BLaER1 treated with 17β-estradiol and CSF1 and Interleukin-3, amounts not matched to agents 10 nM and 100 nM (cell line): ENCODE measurements around the gene KCTD21.
"Not testable (repeated sequence)": the region's sequence is repeated elsewhere in the genome, so short reads cannot be mapped to it uniquely, and the experiment has no call there.

Experiments
- H3K27ac ChIP-seq, 11 experiments: shearing (Covaris generic); formaldehyde crosslinking; 2 replicates each; pipeline ENCODE4 v1.8.1; 2022
- H3K27me3 ChIP-seq, 11 experiments: shearing (Covaris generic); formaldehyde crosslinking; 2 replicates each; pipeline ENCODE4 v1.8.1; 2022
- H3K36me3 ChIP-seq, 11 experiments: shearing (Covaris generic); formaldehyde crosslinking; 2 replicates each; pipeline ENCODE4 v1.8.1; 2022
- H3K4me1 ChIP-seq, 10 experiments: shearing (Covaris generic); formaldehyde crosslinking; 2 replicates each; pipeline ENCODE4 v1.8.1; 2022
- H3K4me2 ChIP-seq, 11 experiments: shearing (Covaris generic); formaldehyde crosslinking; 2 replicates each; pipeline ENCODE4 v1.8.1; 2022
- H3K4me3 ChIP-seq, 10 experiments: shearing (Covaris generic); formaldehyde crosslinking; 2 replicates each; pipeline ENCODE4 v1.8.1; 2022
- H3K9ac ChIP-seq, 11 experiments: shearing (Covaris generic); formaldehyde crosslinking; 2 replicates each; pipeline ENCODE4 v1.8.1; 2022
- H3K9me3 ChIP-seq, 11 experiments: shearing (Covaris generic); formaldehyde crosslinking; replicated peaks in 1 of 11; 2 replicates each; pipeline ENCODE4 v1.8.1; 2022
- H4K20me1 ChIP-seq, 11 experiments: shearing (Covaris generic); formaldehyde crosslinking; 2 replicates each; pipeline ENCODE4 v1.8.1; 2022
- Cebpa-rat ChIP-seq, 11 experiments: shearing (Covaris generic); IDR thresholded peaks; 2 replicates each; pipeline ENCODE4 v1.8.1; 2022

Gene KCTD21

GRCh38 chr11:78188286-78189173 lies at the start of gene KCTD21, which contains the start of gene USP35:
Gene KCTD21 (minus strand): TSS chr11:78188626. CDS start chr11:78174554, 14,072 bp downstream.
Gene USP35 (plus strand): TSS chr11:78188919. CDS start chr11:78196246, 7,327 bp downstream.
- Histone ChIP-seq H3K27me3 (no peaks in the 10 kb centered on the region), H3K4me1 (peaks cover 53 to 70% (median 59%) of the 10 kb centered on the region in 10 experiments), H3K27ac (peak within 1 kb of the TSS; percentile 45 to 78 (median 73); a peak in 21 of 22 replicates), H3K4me3 (peak within 1 kb of the TSS; percentile 72 to 90 (median 88)), H3K4me2 (peak within 1 kb of the TSS; percentile 86 to 99 (median 97)), H3K9me3 (no peaks in the 10 kb centered on the region), H3K36me3 (peaks cover 0 to 24% (median 0%) of the 10 kb centered on the region in 11 experiments; a peak in 4 of 22 replicates), H3K9ac (peak within 1 kb of the TSS; percentile 70 to 87 (median 82)), H4K20me1 (peaks cover 0 to 53% (median 0%) of the 10 kb centered on the region in 11 experiments; a peak in 5 of 22 replicates)
- TF ChIP-seq Cebpa-rat (IDR thresholded peaks at IDR 0.05) = no peak

GRCh38 chr11:78237293-78238046 lies 49.0 kb upstream of the KCTD21 start:
- TF ChIP-seq Cebpa-rat (IDR thresholded peaks at IDR 0.05) = no peak
- Histone ChIP-seq H3K9me3 (peaks cover 23 to 51% (median 44%) of the 10 kb centered on the region in 11 experiments), H3K4me3 (no peak overlapping the region)

GRCh38 chr11:78234006-78234405 lies 45.6 kb upstream of the KCTD21 start:
- H3K9ac ChIP-seq = no peak overlapping the region
- TF ChIP-seq Cebpa-rat (IDR thresholded peaks at IDR 0.05) = no peak
- H3K36me3 ChIP-seq = peaks cover 43 to 91% (median 71%) of the 10 kb centered on the region in 11 experiments
- no peak overlapping the region for H3K27ac ChIP-seq
- H3K27me3 ChIP-seq = no peaks in the 10 kb centered on the region
- no peak overlapping the region for H3K4me2 ChIP-seq
- H3K4me1 ChIP-seq = peaks cover 15 to 31% (median 22%) of the 10 kb centered on the region in 10 experiments
- H3K9me3 ChIP-seq = peaks cover 6 to 18% (median 11%) of the 10 kb centered on the region in 11 experiments; a peak in 19 of 22 replicates
- no peak overlapping the region for H3K4me3 ChIP-seq
- peaks cover 0 to 100% (median 9%) of the 10 kb centered on the region in 11 experiments; a peak in 12 of 22 replicates for H4K20me1 ChIP-seq

More at GRCh38 chr11:78237293-78238046, 49.0 kb upstream of the KCTD21 start:
- peaks cover 73 to 99% (median 94%) of the 10 kb centered on the region in 11 experiments for H3K36me3 ChIP-seq
- no peaks in the 10 kb centered on the region for H3K27me3 ChIP-seq
- no peaks in the 10 kb centered on the region for H3K4me1 ChIP-seq
- H3K27ac ChIP-seq = no peak overlapping the region
- H4K20me1 ChIP-seq = peaks cover 0 to 94% (median 21%) of the 10 kb centered on the region in 11 experiments; a peak in 12 of 22 replicates
- H3K4me2 ChIP-seq = no peak overlapping the region
- no peak overlapping the region for H3K9ac ChIP-seq

GRCh38 chr11:78233046-78233445 lies 44.6 kb upstream of the KCTD21 start:
- not testable (repeated sequence) for H3K4me3 ChIP-seq, H3K4me2 ChIP-seq, H3K9ac ChIP-seq, H3K27me3 ChIP-seq, H3K9me3 ChIP-seq, H3K27ac ChIP-seq
- H3K36me3 ChIP-seq = peaks cover 35 to 87% (median 67%) of the 10 kb centered on the region in 11 experiments
- peaks cover 25 to 41% (median 31%) of the 10 kb centered on the region in 10 experiments for H3K4me1 ChIP-seq
- peaks cover 0 to 100% (median 13%) of the 10 kb centered on the region in 11 experiments; a peak in 12 of 22 replicates for H4K20me1 ChIP-seq

GRCh38 chr11:78231962-78232501 lies 43.6 kb upstream of the KCTD21 start:
- no peaks in the 10 kb centered on the region; a peak in 1 of 22 replicates for H3K9me3 ChIP-seq
- no peak for TF ChIP-seq Cebpa-rat (IDR thresholded peaks at IDR 0.05)
- no peak overlapping the region for H3K27ac ChIP-seq

GRCh38 chr11:78230161-78230877 lies 41.9 kb upstream of the KCTD21 start:
- Histone ChIP-seq H3K9me3 (no peaks in the 10 kb centered on the region), H3K4me1 (peaks cover 35 to 49% (median 44%) of the 10 kb centered on the region in 10 experiments), H3K9ac (no peak overlapping the region), H3K27ac (no peak overlapping the region), H3K4me3 (no peak overlapping the region), H4K20me1 (peaks cover 0 to 98% (median 13%) of the 10 kb centered on the region in 11 experiments; a peak in 12 of 22 replicates), H3K27me3 (no peaks in the 10 kb centered on the region), H3K4me2 (peak overlapping the region in 8 of 11 experiments; percentile 5 to 54 (median 20); a peak in 8 of 22 replicates), H3K36me3 (peaks cover 37 to 84% (median 64%) of the 10 kb centered on the region in 11 experiments)
- TF ChIP-seq Cebpa-rat (IDR thresholded peaks at IDR 0.05) = no peak

More at GRCh38 chr11:78231962-78232501, 43.6 kb upstream of the KCTD21 start:
- no peak overlapping the region for H3K9ac ChIP-seq
- H3K4me2 ChIP-seq = no peak overlapping the region
- H3K27me3 ChIP-seq = no peaks in the 10 kb centered on the region
- peaks cover 0 to 100% (median 13%) of the 10 kb centered on the region in 11 experiments; a peak in 12 of 22 replicates for H4K20me1 ChIP-seq
- no peak overlapping the region for H3K4me3 ChIP-seq
- peaks cover 35 to 49% (median 41%) of the 10 kb centered on the region in 10 experiments for H3K4me1 ChIP-seq
- peaks cover 32 to 84% (median 62%) of the 10 kb centered on the region in 11 experiments for H3K36me3 ChIP-seq

GRCh38 chr11:78229106-78229505 lies 40.7 kb upstream of the KCTD21 start:
- no peaks in the 10 kb centered on the region for H3K9me3 ChIP-seq
- H3K27me3 ChIP-seq = no peaks in the 10 kb centered on the region
- H3K4me1 ChIP-seq = peaks cover 43 to 59% (median 52%) of the 10 kb centered on the region in 10 experiments
- no peak for TF ChIP-seq Cebpa-rat (IDR thresholded peaks at IDR 0.05)
- peaks cover 43 to 85% (median 67%) of the 10 kb centered on the region in 11 experiments for H3K36me3 ChIP-seq
- no peak overlapping the region for H3K9ac ChIP-seq
- no peak overlapping the region; a peak in 1 of 22 replicates for H3K27ac ChIP-seq
- H3K4me3 ChIP-seq = no peak overlapping the region
- peak overlapping the region; percentile 44 to 79 (median 68); a peak in 19 of 22 replicates for H3K4me2 ChIP-seq
- H4K20me1 ChIP-seq = peaks cover 0 to 98% (median 13%) of the 10 kb centered on the region in 11 experiments; a peak in 13 of 22 replicates
